ENCODE results near the gene SRI.

Gene SRI

GRCh38 chr7:88215295-88215694, 4.5 kb downstream of the SRI start:
- no peak for FAIRE-seq
- no peak for TF ChIP-seq POLR2A (IDR thresholded peaks at IDR 0.05; ENCODE audit: low read depth, low read length)
- no peak for DNase-seq (ENCODE audit: insufficient read length, low spot score)

- FAIRE-seq (no peak), DNase-seq (ENCODE audit: insufficient read length, low spot score) (no peak)
- TF ChIP-seq POLR2A (IDR thresholded peaks at IDR 0.05; ENCODE audit: low read depth, low read length), result no peak
These were observed 5.4 kb downstream of the SRI start for GRCh38 chr7:88214456-88214855.

- DNase-seq (ENCODE audit: insufficient read length, low spot score), result no peak
- no peak for TF ChIP-seq POLR2A (IDR thresholded peaks at IDR 0.05; ENCODE audit: low read depth, low read length)
- FAIRE-seq, result no peak
These were observed 6.9 kb downstream of the SRI start for GRCh38 chr7:88212918-88213317.

GRCh38 chr7:88208521-88208920, 11.3 kb downstream of the SRI start:
- no peak for TF ChIP-seq POLR2A (IDR thresholded peaks at IDR 0.05; ENCODE audit: low read depth, low read length)
- DNase-seq (ENCODE audit: insufficient read length, low spot score), result no peak
- FAIRE-seq, result no peak

GRCh38 chr7:88206254-88206653, 13.6 kb downstream of the SRI start:
- DNase-seq (ENCODE audit: insufficient read length, low spot score), result no peak
- TF ChIP-seq POLR2A (IDR thresholded peaks at IDR 0.05; ENCODE audit: low read depth, low read length), result no peak
- FAIRE-seq, result no peak

- no peak for DNase-seq (ENCODE audit: insufficient read length, low spot score)
- no peak for TF ChIP-seq POLR2A (IDR thresholded peaks at IDR 0.05; ENCODE audit: low read depth, low read length)
- no peak for FAIRE-seq
These were observed 14.7 kb downstream of the SRI start for GRCh38 chr7:88205179-88205578.

GRCh38 chr7:88204525-88205110, 15.2 kb downstream of the SRI start:
- FAIRE-seq, result no peak
- TF ChIP-seq POLR2A (IDR thresholded peaks at IDR 0.05; ENCODE audit: low read depth, low read length), result no peak

GRCh38 chr7:88203401-88203800, 16.4 kb downstream of the SRI start:
- DNase-seq (ENCODE audit: insufficient read length, low spot score), result no peak
- TF ChIP-seq POLR2A (IDR thresholded peaks at IDR 0.05; ENCODE audit: low read depth, low read length), result no peak
- FAIRE-seq, result no peak

More at GRCh38 chr7:88204525-88205110, 15.2 kb downstream of the SRI start:
- no peak for DNase-seq (ENCODE audit: insufficient read length, low spot score)

- FAIRE-seq (no peak), DNase-seq (ENCODE audit: insufficient read length, low spot score) (no peak)
- TF ChIP-seq POLR2A (IDR thresholded peaks at IDR 0.05; ENCODE audit: low read depth, low read length), result no peak
These were observed 17.0 kb downstream of the SRI start for GRCh38 chr7:88202799-88203198.

GRCh38 chr7:88202278-88202677, 17.6 kb downstream of the SRI start:
- DNase-seq (ENCODE audit: insufficient read length, low spot score), result no peak
- no peak for FAIRE-seq

GRCh38 chr7:88201305-88201704, 18.5 kb downstream of the SRI start:
- TF ChIP-seq POLR2A (IDR thresholded peaks at IDR 0.05; ENCODE audit: low read depth, low read length), result no peak
- no peak for FAIRE-seq
- no peak for DNase-seq (ENCODE audit: insufficient read length, low spot score)

More at GRCh38 chr7:88202278-88202677, 17.6 kb downstream of the SRI start:
- no peak for TF ChIP-seq POLR2A (IDR thresholded peaks at IDR 0.05; ENCODE audit: low read depth, low read length)

GRCh38 chr7:88200789-88201188, 19.0 kb downstream of the SRI start:
- TF ChIP-seq POLR2A (IDR thresholded peaks at IDR 0.05; ENCODE audit: low read depth, low read length), result no peak
- FAIRE-seq (no peak), DNase-seq (ENCODE audit: insufficient read length, low spot score) (no peak)

- no peak for FAIRE-seq
- TF ChIP-seq POLR2A (IDR thresholded peaks at IDR 0.05; ENCODE audit: low read depth, low read length), result no peak
- DNase-seq (ENCODE audit: insufficient read length, low spot score), result no peak
These were observed 19.6 kb downstream of the SRI start for GRCh38 chr7:88200261-88200660.

GRCh38 chr7:88191911-88192310, 27.9 kb downstream of the SRI start:
- no peak for FAIRE-seq
- TF ChIP-seq POLR2A (IDR thresholded peaks at IDR 0.05; ENCODE audit: low read depth, low read length), result no peak
- DNase-seq (ENCODE audit: insufficient read length, low spot score), result no peak

GRCh38 chr7:88185650-88186049, 34.2 kb downstream of the SRI start:
- TF ChIP-seq POLR2A (IDR thresholded peaks at IDR 0.05; ENCODE audit: low read depth, low read length), result no peak
- DNase-seq (ENCODE audit: insufficient read length, low spot score) (no peak), FAIRE-seq (no peak)

- TF ChIP-seq POLR2A (IDR thresholded peaks at IDR 0.05; ENCODE audit: low read depth, low read length), result no peak
- DNase-seq (ENCODE audit: insufficient read length, low spot score) (peak; percentile 5), FAIRE-seq (peak; percentile 95)
These were observed 35.0 kb downstream of the SRI start for GRCh38 chr7:88184848-88185304.

Measured in H54 (cell line).